ENCODE measurements around the gene SKP2.

- TF ChIP-seq GABPA (IDR thresholded peaks at IDR 0.05 in 1 of 2, conservative IDR thresholded peaks at IDR 0.05 in 1 of 2) (no peak), MAX (IDR thresholded peaks at IDR 0.05) (no peak), JUND (IDR thresholded peaks at IDR 0.05) (no peak), CTCF (IDR thresholded peaks at IDR 0.05; ENCODE audit: low read depth, low read length, missing input control) (no peak), REST (IDR thresholded peaks at IDR 0.05) (no peak), NR2F2 (IDR thresholded peaks at IDR 0.05) (no peak), ZBTB33 (IDR thresholded peaks at IDR 0.05) (no peak), FOXA1 (IDR thresholded peaks at IDR 0.05) (no peak), TAF1 (conservative IDR thresholded peaks at IDR 0.05) (no peak), SP1 (IDR thresholded peaks at IDR 0.05) (no peak), YY1 (IDR thresholded peaks at IDR 0.05) (peak; percentile 53), ATF3 (IDR thresholded peaks at IDR 0.05) (no peak), RXRA (IDR thresholded peaks at IDR 0.05) (no peak), EGR1 (IDR thresholded peaks at IDR 0.05; ENCODE audit: low read depth in 2 of 2) (no peak)
Measured at GRCh38 chr5:36179950-36180349, 28.0 kb downstream of the SKP2 start.
